NCI-H1048 (cell line): Measurements from ENCODE around the gene CC2D2A.
A peak's percentile ranks its signal among the peaks of the same experiment; 100 is the strongest.
"Not testable (repeated sequence)": the region's sequence is repeated elsewhere in the genome, so short reads cannot be mapped to it uniquely, and the experiment has no call there.

ENCODE experiments used
- DNase-seq: peaks from one replicate; lab custom pipeline; 2025; lab: John Stamatoyannopoulos, UW

Gene CC2D2A

DNA sequence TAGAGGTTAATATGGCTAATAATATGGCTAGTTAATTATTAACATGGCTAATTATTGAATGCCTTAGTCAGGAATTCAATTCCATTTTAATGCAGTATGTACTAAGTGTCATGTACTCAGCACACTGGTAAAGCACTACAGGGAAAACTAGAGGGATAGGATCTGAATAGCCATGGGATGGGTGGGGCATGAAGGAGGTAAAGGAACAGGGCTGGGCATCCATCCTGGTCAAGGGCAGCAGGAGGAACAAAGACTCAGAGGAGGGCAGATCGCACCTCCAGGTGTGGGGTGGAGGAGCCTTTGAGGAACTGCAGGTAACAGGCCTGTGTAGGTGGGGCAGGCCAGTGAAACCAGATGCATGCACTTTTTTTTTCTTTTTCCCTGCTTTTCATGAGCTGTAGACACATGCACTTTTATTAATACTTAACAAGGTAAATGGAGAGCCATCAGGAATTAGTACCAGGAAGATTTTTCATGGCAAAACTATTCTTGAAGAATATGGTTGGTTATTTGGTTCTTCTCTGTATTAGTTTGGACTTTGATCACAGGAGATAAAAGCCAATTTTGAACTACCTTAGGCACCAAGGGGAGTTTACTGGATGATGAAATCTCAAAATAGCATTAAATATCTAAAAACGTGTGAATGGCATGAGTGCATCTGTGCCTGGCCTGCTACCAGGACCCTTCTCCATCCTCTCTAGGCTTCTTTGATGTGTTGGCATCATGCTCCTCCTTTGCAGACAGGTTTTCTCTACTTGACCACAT lies 88.3 kb downstream of the CC2D2A start:
- no peak for DNase-seq

DNA sequence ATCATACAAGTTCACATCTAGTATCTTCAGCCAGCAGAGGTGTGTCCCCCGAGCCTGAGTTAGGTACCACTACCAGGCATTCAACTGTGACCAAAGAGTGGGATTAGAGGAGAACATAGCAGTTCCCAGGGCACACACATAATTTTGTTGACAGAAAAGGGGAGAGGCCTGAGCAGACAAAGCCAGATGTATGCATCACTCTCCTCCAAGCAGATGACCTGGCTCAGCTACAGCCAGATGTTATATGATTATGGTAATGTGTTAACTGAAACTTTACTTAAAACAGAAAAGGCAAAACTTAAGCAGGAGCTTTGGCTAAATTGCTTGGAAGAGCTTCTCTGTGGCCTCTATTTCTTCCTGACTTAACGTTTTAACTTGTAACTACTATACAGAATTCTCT lies 88.9 kb downstream of the CC2D2A start:
- DNase-seq, result no peak

DNA sequence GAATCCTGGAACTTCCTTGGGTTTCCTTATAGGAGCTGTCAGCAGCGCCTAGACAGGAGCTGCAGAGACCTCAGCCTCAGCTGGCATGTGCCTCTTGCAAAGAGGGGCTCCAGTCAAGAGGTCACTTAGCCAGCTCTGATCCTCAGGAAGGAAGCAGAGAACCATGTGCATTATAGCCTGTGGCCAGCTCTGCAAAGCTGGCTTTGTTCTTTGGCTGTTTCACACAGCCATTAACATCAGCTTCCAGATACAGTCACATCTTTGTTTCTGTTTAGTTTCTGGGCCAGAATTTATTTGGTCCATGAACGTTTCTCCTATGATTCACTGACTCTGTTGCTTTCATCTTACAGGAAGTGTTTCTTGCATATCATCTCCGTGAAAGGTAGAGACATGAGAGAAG lies 92.4 kb downstream of the CC2D2A start:
- no peak for DNase-seq

DNA sequence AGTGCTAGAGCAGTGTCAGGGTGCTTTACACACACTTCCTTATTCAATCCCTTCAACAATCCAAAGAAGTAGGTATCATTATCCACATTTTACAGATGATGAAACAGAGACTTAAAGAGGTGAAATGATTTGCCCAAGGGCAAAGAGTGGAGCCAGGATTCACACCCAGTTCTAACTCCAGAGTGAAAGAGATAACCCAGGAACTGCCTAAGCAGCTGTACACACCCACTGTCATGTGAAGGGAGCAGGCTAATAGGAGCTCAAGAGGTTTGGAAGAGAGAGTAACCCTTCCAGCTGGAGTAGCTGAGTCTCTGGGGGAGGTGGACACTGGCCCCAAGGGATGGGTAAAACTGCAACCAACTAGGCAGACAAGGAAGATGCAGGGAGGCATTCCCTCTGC lies 92.9 kb downstream of the CC2D2A start:
- no peak for DNase-seq

DNA sequence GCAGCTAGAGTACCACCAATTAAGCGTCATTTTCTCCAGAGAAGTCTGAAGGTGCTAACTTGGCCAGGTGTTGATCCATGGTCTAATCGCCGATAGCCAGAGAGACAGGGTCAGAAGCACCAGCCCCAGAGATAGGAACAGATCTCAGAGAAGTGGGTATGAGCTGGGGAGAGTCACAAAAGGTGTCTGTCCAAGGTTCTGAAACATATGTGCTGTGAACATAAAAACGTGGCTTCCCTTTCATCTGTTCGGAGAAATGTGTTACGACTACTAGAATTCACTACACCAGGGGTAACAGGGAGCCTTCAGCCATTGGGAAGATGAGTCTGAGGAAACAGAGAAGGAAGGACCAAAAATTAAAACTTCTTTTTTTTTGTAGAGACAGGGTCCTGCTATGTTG lies 94.2 kb downstream of the CC2D2A start:
- no peak for DNase-seq

DNA sequence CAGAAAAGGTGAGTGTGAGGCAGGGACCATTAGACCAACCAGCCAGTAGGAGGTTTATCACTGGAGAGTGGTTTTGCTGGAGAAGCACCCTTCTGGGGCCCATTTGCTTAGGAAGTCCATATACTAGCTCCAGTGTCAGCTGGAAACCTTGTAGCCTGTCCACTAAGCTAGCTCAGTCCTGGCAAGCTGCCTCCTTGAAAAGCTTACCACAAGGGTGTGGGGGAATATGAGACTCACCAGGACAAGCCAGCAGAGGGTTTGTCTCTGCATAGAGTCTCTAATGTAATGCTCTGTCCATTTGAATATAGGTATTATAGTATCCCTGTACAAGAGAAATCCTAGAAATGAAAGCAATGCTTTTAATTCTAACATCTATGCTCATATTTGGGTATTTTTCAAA lies 99.1 kb downstream of the CC2D2A start:
- DNase-seq, result no peak

DNA sequence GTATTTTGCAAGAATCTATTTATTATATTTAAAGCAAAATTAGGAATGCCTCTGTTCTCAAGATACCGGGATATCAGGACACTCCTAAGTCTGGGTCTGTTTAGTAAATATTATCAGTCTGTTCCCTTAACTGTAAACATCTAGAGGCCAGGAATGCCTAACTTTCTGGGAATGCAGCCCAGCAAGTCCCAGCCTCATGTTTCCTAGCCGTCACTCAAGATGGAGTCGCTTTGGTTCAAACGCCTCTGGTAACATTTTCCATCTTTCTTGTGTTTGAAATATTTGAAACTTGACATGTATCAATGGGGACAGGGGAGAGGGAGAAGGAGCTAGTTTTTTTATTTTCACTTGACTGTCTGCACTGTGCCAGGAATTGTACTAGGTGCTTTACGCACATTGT lies 100.1 kb downstream of the CC2D2A start:
- DNase-seq, result no peak

DNA sequence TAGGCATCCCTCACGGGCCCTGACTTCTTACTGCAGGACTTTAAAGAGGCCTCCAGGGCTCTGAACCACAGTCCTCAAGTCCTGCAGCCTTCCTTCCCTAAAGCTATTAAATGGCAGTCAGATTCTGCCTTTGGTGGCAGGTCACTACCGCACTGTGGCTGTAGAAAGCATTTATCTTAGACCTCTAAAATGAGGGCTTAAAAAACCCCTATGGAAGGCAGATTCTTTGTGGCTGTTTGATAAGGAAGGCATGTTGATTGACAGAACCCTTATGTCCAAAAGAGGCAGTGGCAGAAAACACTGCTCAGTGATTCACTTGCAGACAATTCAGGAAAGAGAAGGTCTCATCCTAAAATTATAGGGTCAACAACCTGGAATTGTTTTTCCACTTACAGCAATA lies 106.3 kb downstream of the CC2D2A start:
- no peak for DNase-seq

DNA sequence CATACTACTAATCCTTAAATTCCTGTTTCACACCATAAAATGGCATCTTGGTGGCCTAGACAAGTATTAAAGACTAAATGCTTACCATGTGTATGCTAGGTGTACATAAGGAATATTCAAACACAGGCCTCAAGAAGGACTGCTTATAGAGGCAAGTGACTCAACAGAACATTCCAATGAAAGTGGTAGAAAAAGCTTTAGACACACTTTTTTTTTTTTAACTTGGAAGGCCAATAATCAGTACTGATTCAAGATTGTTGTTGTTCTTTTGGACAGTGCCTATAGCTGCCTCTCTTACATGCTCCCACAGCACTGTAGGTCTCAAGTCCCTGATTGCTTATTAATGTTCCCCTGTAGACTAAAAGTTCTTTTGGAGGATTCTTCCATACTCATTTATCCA lies 107.8 kb downstream of the CC2D2A start:
- DNase-seq, result no peak

DNA sequence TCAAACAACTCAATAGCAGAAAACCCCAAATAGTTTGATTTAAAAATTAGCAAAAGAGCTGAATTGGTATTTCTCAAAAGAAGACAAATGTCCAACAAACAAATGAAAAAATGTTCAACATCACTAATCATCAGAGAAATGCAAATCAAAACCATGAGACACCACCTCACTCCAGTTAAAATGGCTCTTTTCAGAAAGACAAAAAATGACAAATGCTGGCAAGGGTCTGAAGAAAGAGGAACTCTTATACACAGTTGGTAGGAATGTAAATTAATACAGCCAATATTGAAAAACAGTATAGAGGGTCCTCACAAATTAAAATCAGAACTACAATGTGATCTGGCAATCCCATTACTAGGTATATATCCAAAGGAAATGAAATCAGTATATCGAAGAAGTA lies 115.1 kb downstream of the CC2D2A start:
- no peak for DNase-seq

DNA sequence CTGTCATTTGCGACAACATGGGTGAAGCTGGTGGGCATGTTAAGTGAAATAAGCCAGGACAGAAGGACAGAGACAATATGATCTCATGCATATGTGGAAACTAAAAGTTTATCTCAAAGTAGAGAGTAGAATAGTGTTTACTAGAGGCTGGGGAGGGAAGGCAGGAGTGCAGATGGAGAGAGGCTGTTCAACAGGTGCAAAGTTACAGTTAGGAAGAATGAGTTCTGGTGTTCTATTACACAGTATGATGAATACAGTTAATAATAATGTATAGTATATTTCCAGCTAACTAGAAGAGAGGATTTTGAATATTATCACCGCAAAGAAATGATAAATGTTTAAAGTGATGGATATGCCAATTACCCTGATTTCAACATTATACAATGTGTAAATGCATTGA lies 115.6 kb downstream of the CC2D2A start:
- no peak for DNase-seq

DNA sequence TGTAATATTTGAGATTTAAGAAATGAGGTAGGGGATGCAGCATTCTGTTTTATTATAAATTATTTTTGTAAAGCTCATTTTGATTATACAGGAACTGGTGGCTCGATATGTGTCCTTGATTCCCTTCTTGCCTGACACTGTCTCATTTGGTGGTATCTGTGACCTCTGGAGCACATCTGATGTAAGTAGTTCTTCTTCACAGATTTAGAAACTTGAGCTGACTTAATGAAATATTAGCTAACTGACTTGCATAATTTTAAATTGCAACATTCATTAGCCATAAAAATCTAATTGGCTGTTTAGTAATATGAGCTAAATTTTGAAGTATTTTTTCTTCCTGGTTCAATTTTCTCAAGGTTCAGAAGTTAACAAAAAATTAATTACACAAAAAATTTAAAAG lies 116.4 kb downstream of the CC2D2A start:
- DNase-seq, result no peak

DNA sequence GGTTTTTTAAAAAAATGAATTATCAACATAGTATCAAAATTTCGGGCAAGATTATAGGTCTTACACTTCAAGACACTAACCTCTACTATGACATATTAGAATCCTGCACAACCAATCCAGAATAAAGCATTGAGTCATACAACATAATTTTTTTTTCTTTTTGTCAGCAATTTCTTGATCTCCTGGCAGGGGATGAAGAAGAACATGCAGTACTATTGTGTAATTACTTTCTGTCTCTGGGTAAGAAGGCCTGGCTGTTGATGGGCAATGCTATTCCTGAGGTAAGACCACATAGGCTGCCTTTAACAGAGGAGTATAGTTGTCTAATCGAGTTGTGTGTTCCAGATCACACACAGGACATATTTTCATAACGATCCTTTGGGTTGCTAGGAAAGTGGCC lies 118.0 kb downstream of the CC2D2A start:
- no peak for DNase-seq

DNA sequence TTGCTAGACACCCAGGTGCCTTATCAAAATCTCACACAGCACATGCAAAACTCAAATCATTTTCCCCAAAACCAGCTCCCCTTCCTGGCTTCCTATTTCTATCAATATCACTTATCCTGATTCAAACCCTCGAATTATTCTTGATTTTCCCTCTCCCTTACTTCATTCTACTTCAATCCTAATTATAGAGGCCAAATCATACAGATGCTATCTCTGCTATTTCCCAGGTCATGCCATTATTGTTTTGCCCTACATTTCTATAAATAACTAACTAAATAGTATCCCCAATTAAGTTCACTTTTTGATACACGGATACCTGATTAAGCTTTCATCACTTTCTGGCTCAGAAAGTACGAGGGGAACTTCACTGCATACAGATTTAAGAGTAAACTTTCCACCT lies 123.1 kb downstream of the CC2D2A start:
- DNase-seq, result no peak

DNA sequence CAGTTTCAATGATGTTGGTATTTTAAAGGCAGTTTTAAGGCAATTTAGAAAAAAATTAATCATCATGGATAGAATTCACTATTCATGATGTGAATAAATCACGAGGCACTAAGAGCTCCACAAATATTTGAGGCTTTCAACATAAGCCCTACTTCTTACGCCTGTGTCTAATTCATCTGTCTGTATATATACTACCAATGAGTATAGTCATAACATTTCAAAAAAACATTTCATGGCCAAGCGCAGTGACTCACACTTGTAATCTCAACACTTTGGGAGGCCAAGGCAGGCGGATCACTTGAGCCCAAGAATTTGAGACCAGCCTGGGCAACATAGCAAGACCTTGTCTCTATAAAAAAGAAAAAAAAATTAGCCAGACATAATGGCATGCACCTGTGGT lies 129.0 kb downstream of the CC2D2A start:
- DNase-seq, result no peak

DNA sequence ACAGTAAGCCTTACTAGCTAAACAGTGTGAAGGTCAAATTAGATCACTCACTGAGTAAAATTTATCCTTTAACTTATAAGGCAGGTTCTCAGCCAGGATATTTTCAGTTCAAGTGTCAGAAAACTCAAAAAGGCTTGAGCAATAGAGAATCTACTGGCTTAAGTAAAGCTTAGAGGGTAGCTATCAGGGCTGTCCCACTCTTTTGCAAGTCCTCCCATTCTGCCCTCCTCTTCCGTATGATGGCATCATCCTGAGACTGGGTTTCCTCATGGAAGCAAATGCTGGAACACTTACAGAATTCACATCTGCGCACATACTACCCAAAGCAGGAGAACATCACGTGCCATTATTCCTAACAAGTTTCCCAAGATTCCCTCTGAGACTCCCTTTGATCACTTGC lies 130.5 kb downstream of the CC2D2A start:
- no peak for DNase-seq

DNA sequence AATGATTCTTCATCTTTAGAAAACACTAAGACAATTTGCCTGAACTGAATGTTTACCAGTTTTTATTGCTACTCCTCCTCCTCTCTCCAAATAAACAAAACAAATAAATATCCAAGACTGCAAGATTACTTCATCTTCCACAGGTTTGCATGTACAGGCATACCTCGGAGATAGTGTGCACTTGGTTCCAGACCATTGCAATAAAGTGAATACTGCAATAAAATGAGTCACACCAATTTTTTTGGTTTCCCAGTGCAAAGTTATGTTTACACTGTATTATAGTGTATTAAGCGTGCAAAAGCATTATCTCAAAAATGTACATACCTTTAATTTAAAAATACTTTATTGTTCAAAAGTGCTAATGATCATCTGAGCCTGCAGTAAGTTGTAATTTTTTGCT lies 132.2 kb downstream of the CC2D2A start:
- DNase-seq, result no peak

DNA sequence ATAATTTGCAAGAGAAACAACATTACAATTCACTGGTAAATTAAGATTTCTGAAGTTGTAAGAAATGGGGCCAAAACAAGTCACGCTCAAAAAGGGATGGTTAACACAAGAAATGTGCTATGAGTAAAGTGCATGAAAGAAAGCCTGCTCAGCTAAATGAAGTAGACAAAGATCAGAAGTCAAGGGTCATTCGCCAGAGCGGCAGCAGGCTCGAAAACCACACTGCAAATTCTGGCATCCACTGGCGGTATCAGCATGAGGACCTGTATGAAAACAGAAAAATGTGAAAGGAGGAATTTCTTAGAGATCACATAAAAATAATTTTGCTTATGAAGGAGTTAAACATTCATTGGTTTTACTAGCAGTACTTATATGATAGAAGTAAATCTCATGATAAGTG lies 135.9 kb downstream of the CC2D2A start:
- no peak for DNase-seq

DNA sequence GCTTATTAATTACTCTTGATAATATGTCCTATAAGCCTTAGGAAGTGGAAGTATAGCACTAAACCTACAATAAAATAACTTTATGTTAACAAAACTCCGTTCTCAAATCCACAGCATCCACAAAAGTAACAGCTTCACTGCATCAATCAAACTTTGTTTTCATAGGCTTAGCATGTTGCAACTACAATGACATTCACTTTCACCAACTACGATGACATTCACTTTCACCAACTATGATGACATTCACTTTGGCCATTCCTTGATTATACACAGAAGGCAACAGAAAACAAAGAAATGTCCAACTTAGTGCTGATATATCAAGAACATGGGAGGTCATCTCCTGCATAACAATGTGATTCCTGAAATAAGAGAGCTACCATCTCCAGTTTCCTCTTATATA lies 141.2 kb downstream of the CC2D2A start:
- no peak for DNase-seq

DNA sequence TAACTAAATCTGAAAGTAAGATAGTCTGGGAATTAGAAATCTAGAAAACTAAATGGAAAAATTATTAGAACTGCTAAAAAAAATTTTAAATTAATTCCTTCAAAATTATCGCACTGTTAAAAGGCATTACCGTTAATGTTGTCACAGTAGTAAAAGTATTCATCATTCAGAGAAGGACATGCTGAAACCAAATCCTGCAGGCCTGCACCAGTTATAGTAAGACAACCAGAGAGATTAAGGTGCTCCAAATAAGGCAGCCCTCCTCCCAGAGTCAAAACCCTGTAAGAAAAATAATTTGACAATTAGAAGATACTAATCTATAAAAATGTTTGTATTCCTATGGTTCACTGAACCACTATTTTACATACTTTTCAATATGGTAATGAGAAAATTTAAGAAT lies 142.5 kb downstream of the CC2D2A start:
- no peak for DNase-seq

DNA sequence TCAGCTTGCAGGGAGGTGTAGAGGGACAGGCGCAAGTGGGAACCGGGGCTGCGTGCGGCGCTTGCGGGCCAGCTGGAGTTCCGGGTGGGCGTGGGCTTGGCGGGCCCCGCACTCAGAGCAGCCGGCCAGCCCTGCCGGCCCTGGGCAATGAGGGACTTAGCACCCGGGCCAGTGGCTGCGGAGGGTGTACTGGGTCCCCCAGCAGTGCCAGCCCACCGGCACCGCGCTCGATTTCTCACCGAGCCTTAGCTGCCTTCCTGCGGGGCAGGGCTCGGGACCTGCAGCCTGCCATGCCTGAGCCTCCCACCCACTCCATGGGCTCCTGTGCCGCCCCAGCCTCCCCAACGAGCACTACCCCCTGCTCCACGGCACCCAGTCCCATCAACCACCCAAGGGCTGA lies 145.2 kb downstream of the CC2D2A start:
- not testable (repeated sequence) for DNase-seq

DNA sequence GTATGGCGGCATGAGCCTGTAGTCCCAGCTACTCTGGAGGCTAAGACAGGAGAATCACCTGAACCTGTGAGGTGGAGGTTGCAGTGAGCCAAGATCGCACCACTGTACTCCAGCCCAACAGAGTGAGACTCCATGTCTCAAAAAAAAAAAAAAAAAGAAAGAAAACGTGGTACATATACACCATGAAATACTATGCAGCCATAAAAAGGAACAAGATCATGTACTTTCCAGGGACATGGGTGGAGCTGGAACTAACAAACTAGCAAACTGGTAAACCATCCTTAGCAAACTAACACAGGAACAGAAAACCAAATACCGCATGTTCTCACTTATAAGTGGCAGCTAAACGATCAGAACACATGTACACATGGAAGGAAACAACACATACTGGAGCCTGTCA lies 147.7 kb downstream of the CC2D2A start:
- DNase-seq, result not testable (repeated sequence)

DNA sequence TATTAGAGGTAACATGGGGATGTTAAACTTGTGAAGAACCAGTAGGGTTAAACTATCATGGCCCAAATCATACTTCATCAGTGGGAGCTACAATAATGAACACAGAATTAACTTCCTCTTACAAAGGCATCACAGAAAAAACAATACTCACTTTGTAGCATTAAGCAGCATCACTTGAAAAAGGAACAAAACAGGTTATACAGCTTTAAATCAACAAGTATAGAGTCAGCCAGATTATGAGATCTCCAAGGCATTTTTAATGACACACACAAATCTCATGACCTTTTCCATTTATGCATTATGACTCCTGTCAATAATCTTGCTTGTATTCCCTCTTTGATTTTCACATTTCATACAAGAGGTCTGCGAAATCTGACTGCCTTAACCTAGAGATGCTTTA lies 167.1 kb downstream of the CC2D2A start:
- peak; percentile 30 for DNase-seq

DNA sequence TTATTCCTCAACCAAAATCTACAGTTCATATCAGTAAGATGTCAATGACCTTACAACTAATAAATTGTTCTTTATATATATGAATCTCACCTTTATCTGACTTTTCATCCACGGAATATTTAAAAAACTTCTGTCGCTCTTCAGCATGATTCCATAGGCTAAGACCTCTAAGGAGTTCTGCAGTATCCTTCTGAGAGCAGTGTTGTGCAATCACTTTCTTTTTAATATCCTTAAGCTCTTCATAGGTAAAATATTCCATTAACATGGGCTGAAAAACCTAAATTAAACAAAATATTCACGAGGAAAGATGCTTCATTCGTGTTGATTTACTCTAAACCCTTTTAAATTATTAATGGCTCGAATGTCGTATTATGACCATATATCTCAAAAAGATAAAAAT lies 168.7 kb downstream of the CC2D2A start:
- DNase-seq, result no peak

DNA sequence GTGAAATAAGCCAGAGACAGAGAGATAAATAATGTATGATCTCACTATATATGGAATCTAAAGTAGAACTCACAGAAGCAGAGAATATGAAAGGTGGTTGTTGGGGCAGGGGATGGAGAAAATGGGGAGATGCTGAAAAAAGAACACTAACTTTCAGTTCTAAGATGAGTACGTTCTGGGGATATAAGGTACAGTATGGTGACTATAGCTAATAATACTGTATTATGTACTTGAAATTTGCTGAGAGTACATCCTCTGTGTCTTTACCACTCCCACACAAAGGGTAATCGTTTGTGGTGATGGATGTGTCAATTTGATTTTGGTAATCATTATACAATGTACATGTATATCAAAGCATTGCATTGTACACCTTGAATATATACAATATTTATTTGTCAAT lies 178.9 kb downstream of the CC2D2A start:
- no peak for DNase-seq
